T-cell (primary cell): ENCODE data around the gene SLC10A4. TPM values are rescaled to one million over a fixed set of nuclear protein-coding genes. Genes with fewer than 3 reads are reported as not detected.

ENCODE experiments used
- ATAC-seq, 4 experiments: fragments of 200-7000 bp in 3 of 4; fragments of 150-1000 bp in 1 of 4; cut with Tn5 transposase; replicated peaks in 1 of 4; 1 replicate in 3 of 4; 2 replicates in 1 of 4; pipeline ENCODE4 v1.10.0; 2021; ENCODE audit warnings: moderate library complexity in 3 of 4, mild to moderate bottlenecking in 2 of 4, moderate number of reproducible peaks in 1 of 4
- CTCF ChIA-PET, 2 donors: fragments of 300-600 bp; sonication (Branson Sonifier 250); formaldehyde crosslinking; loops; one replicate each; lab custom pipeline; 2022; ENCODE audit warnings: antibody characterized with exemption in 2 of 2; lab: Charles Lee
- POLR2A ChIA-PET, 2 donors: fragments of 300-600 bp; sonication (Branson Sonifier 250); formaldehyde crosslinking; loops; one replicate each; lab custom pipeline; 2022; ENCODE audit warnings: antibody characterized with exemption in 2 of 2; lab: Charles Lee
- DNase-seq, 35 experiments: peaks; one replicate each; pipeline versions ENCODE4 v3.0.0 to v3.0.0-alpha.2; 2013 to 2023
- H3K27ac ChIP-seq: one replicate; pipeline ENCODE4 v1.5.1; 2013; ENCODE audit warnings: low read length
- H3K27me3 ChIP-seq, 2 experiments: replicated peaks in 1 of 2; 1 replicate in 1 of 2; 2 replicates in 1 of 2; pipeline versions ENCODE4 v1.6.1 to v1.7.0; 2013; ENCODE audit warnings: low read length in 1 of 2, mixed read lengths in 1 of 2; ENCODE audit not compliant: control insufficient read depth in 2 of 2, insufficient read depth in 2 of 2; ENCODE audit errors: extremely low read depth in 1 of 2
- H3K36me3 ChIP-seq, 2 donors: 1 replicate in 1 of 2; 2 replicates in 1 of 2; pipeline versions ENCODE4 v1.6.1 to v1.7.0; 2013; ENCODE audit warnings: low read length in 1 of 2; ENCODE audit not compliant: control insufficient read depth in 2 of 2, insufficient read depth in 1 of 2; ENCODE audit errors: extremely low read depth in 1 of 2
- H3K4me1 ChIP-seq, 2 experiments: 1 replicate in 1 of 2; 2 replicates in 1 of 2; pipeline versions ENCODE4 v1.6.1 to v1.7.0; 2013; ENCODE audit warnings: low read length in 2 of 2, mixed read lengths in 1 of 2; ENCODE audit not compliant: insufficient read depth in 2 of 2, control insufficient read depth in 1 of 2; ENCODE audit errors: extremely low read depth in 1 of 2
- H3K4me3 ChIP-seq, 2 donors: 1 replicate in 1 of 2; 2 replicates in 1 of 2; pipeline versions ENCODE4 v1.5.1 to v1.7.0; 2013; ENCODE audit warnings: mild to moderate bottlenecking in 2 of 2, low read length in 1 of 2, moderate library complexity in 1 of 2; ENCODE audit not compliant: control insufficient read depth in 1 of 2; ENCODE audit errors: extremely low read depth in 1 of 2
- H3K9me3 ChIP-seq: 2 replicates; pipeline ENCODE4 v1.7.0; 2013
- H3K27ac Mint-ChIP-seq, 2 donors: one replicate each; pipeline ENCODE4 v1.8.0; 2020 to 2021; ENCODE audit warnings: mild to moderate bottlenecking in 2 of 2, mixed read lengths in 2 of 2
- H3K27me3 Mint-ChIP-seq, 2 donors: one replicate each; pipeline ENCODE4 v1.8.0; 2021 to 2022; ENCODE audit warnings: mixed read lengths in 2 of 2
- H3K36me3 Mint-ChIP-seq: one replicate; pipeline ENCODE4 v1.8.0; 2021; ENCODE audit warnings: mixed read lengths
- H3K4me1 Mint-ChIP-seq, 3 donors: one replicate each; pipeline ENCODE4 v1.8.0; 2020 to 2022; ENCODE audit warnings: mixed read lengths in 3 of 3, mild to moderate bottlenecking in 1 of 3
- H3K4me3 Mint-ChIP-seq, 3 donors: one replicate each; pipeline ENCODE4 v1.8.0; 2020 to 2022; ENCODE audit warnings: mild to moderate bottlenecking in 3 of 3, mixed read lengths in 3 of 3, moderate library complexity in 3 of 3
- H3K9me3 Mint-ChIP-seq, 3 donors: one replicate each; pipeline ENCODE4 v1.8.0; 2020 to 2022; ENCODE audit warnings: mixed read lengths in 3 of 3
- WGBS: methylation state at CpG from one replicate; pipeline ENCODE4 v1.1.5; 2013; ENCODE audit warnings: missing lambda C conversion rate; ENCODE audit not compliant: insufficient coverage; 5-methylcytosine and 5-hydroxymethylcytosine counted together
- total RNA-seq, 35 experiments: library from RNA in 6 of 35; stranded (reverse) in 6 of 35; fragments of 120-200 nt in 1 of 35; gene quantifications; one replicate each; pipeline versions ENCODE4 v1.2.1 to v1.2.4 and lab custom pipeline; 2013 to 2026

Gene SLC10A4
- total RNA-seq, 5 donors from 2014 or later (not counting 1 experiment from before 2014, with no cell fraction given) = 0.40 TPM; not detected in 4

DNA sequence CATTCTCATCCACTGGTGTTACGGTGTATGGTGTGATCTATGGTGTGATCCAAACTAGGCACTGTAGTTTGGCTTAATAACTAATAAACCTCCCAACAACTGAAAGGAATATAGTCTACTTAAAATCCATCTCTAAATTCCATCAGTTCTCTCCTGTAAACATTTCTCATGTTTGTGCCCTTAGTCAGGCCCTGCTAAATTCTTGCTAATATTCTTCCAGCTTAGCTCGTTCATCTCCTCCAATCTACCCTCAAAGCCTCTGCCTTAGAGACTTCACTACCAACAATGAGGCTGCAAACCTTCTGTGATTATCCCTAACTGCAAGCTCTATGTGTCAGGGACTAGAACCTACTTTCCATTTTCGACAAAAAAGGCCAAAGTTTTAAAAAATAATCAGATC lies 35.0 kb downstream of the SLC10A4 start:
- DNase-seq (no peak), ATAC-seq (no peak)
- 96% methylated on average over 2 of the region's 3 CpGs for WGBS
- no peak overlapping the region for H3K27ac ChIP-seq
- H3K9me3 ChIP-seq = no peaks in the 10 kb centered on the region
- ChIA-PET POLR2A (no interaction called here), CTCF (no interaction called here)
- Mint-ChIP-seq H3K36me3 (peaks cover 58% of the 10 kb centered on the region), H3K27me3 (no peaks in the 10 kb centered on the region), H3K4me1 (no peaks in the 10 kb centered on the region), H3K27ac (no peak overlapping the region), H3K9me3 (no peaks in the 10 kb centered on the region), H3K4me3 (no peak overlapping the region)
- H3K4me3 ChIP-seq = no peak overlapping the region
- peaks cover 0 to 67% of the 10 kb centered on the region in 2 donors for H3K36me3 ChIP-seq
- H3K27me3 ChIP-seq = no peaks in the 10 kb centered on the region
- no peaks in the 10 kb centered on the region for H3K4me1 ChIP-seq

DNA sequence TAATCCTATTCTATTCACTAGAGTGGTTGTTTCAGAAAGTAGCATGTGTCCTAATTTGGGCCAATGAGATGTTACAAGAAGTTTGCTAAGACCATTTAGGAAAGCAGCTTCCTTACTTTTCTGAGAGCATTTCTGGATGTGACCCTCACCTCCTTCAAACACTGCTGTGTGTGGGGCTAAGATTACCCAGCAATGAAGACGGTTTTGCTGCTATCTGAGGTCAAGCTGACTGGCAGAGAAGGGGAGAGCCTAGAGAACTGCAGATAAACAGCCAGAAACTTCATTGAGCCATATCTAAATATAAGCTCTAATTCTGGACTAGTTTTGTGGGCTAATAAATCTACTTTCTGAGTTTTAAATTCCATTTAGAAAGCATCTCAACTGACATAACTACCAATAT lies 43.3 kb downstream of the SLC10A4 start:
- H3K4me1 Mint-ChIP-seq = no peaks in the 10 kb centered on the region
- no peak overlapping the region for H3K4me3 Mint-ChIP-seq
- POLR2A ChIA-PET = interaction anchor here in 1 of 2 donors (0.5 kb wide), 1 partner anchor 153 kb away, joined by 8 read pairs; no protein-coding TSS in a partner anchor
- H3K27ac Mint-ChIP-seq = no peak overlapping the region
- CTCF ChIA-PET = interaction anchor here in 1 of 2 donors (0.7 to 1.3 kb wide), 2 partner anchors 50 to 80 kb away, joined by 3 to 4 read pairs; no protein-coding TSS in a partner anchor
- H3K4me1 ChIP-seq = no peaks in the 10 kb centered on the region
- ATAC-seq (no peak), DNase-seq (no peak)
- no CpG with 5 or more reads among the region's 1 CpG for WGBS
- H3K36me3 ChIP-seq = peaks cover 0 to 82% of the 10 kb centered on the region in 2 donors
- no peaks in the 10 kb centered on the region for H3K27me3 Mint-ChIP-seq
- H3K27ac ChIP-seq = no peak overlapping the region
- no peaks in the 10 kb centered on the region for H3K9me3 ChIP-seq
- no peaks in the 10 kb centered on the region for H3K9me3 Mint-ChIP-seq
- no peak overlapping the region for H3K4me3 ChIP-seq
- H3K27me3 ChIP-seq = no peaks in the 10 kb centered on the region
- peaks cover 71% of the 10 kb centered on the region for H3K36me3 Mint-ChIP-seq

GRCh38 chr4:48538358-48538757 lies 55.2 kb downstream of the SLC10A4 start:
- Mint-ChIP-seq H3K27me3 (no peaks in the 10 kb centered on the region), H3K4me3 (no peak overlapping the region), H3K27ac (no peak overlapping the region), H3K4me1 (no peaks in the 10 kb centered on the region), H3K36me3 (peaks cover 51% of the 10 kb centered on the region), H3K9me3 (no peaks in the 10 kb centered on the region)
- Histone ChIP-seq H3K36me3 (peaks cover 0 to 63% of the 10 kb centered on the region in 2 donors), H3K27me3 (no peaks in the 10 kb centered on the region), H3K4me3 (no peak overlapping the region), H3K4me1 (no peaks in the 10 kb centered on the region), H3K27ac (no peak overlapping the region), H3K9me3 (no peaks in the 10 kb centered on the region)
- ATAC-seq (no peak), DNase-seq (no peak)
- POLR2A ChIA-PET = interaction anchor here in 1 of 2 donors (0.6 kb wide), 1 partner anchor 28 kb away, joined by 4 read pairs; no protein-coding TSS in a partner anchor
- CTCF ChIA-PET = no interaction called here

Other genes with a start within 250 kb of the SLC10A4 start
- gene TEC, start 213.5 kb upstream of the SLC10A4 start, total RNA-seq = 1 to 10 TPM; 1.7 to 5.4 (median 2.5) TPM
- gene SLAIN2, start 141.8 kb upstream of the SLC10A4 start, total RNA-seq = 10 to 100 TPM; 61.5 to 75.2 (median 70.5) TPM
- not detected for gene ZAR1, start 6.9 kb downstream of the SLC10A4 start, total RNA-seq